H9 (cell line): ENCODE measurements around the gene FAM114A1. TPM values are rescaled to one million over a fixed set of nuclear protein-coding genes. Genes with fewer than 3 reads are reported as not detected.

ENCODE experiments used
- DNase-seq: peaks from one replicate; pipeline ENCODE4 v3.0.0-alpha.2; 2017
- H2AFZ ChIP-seq: one replicate; pipeline ENCODE4 v1.6.1; 2013; ENCODE audit warnings: mild to moderate bottlenecking, low read length, control low read depth, moderate library complexity
- H2AK5ac ChIP-seq: 2 replicates; pipeline ENCODE4 v1.6.1; 2013; ENCODE audit warnings: low read length, control low read depth, mixed read lengths; ENCODE audit not compliant: insufficient read length
- H2BK120ac ChIP-seq: one replicate; pipeline ENCODE4 v1.6.1; 2013; ENCODE audit warnings: low read depth, mild to moderate bottlenecking, low read length, control low read depth, inconsistent platforms; ENCODE audit not compliant: poor library complexity, severe bottlenecking
- H2BK12ac ChIP-seq: 2 replicates; pipeline ENCODE4 v1.6.1; 2013; ENCODE audit warnings: low read length, control low read depth, mixed read lengths, low read depth; ENCODE audit not compliant: insufficient read length
- H2BK15ac ChIP-seq: 2 replicates; pipeline ENCODE4 v1.6.1; 2013; ENCODE audit warnings: low read depth, low read length, control low read depth
- H2BK20ac ChIP-seq: one replicate; pipeline ENCODE4 v1.6.1; 2013; ENCODE audit warnings: low read depth, mild to moderate bottlenecking, low read length, control low read depth, inconsistent platforms; ENCODE audit not compliant: poor library complexity, severe bottlenecking
- H2BK5ac ChIP-seq: 2 replicates; pipeline ENCODE4 v1.6.1; 2013; ENCODE audit warnings: low read length, control low read depth, mixed read lengths; ENCODE audit not compliant: insufficient read length
- H3K14ac ChIP-seq: 2 replicates; pipeline ENCODE4 v1.6.1; 2013; ENCODE audit warnings: low read length, control low read depth; ENCODE audit not compliant: insufficient read depth
- H3K18ac ChIP-seq: 2 replicates; pipeline ENCODE4 v1.6.1; 2013; ENCODE audit warnings: low read depth, mild to moderate bottlenecking, mixed read lengths, low read length, control low read depth; ENCODE audit not compliant: insufficient read length
- H3K23ac ChIP-seq: 2 replicates; pipeline ENCODE4 v1.6.1; 2013; ENCODE audit warnings: low read length, control low read depth, mixed read lengths, low read depth; ENCODE audit not compliant: insufficient read length
- H3K23me2 ChIP-seq: 2 replicates; pipeline ENCODE4 v1.6.1; 2013; ENCODE audit warnings: low read depth, mild to moderate bottlenecking, mixed read lengths, low read length, control low read depth; ENCODE audit not compliant: insufficient read length, poor library complexity, severe bottlenecking
- H3K27ac ChIP-seq: 2 replicates; pipeline ENCODE4 v1.5.1; 2013; ENCODE audit warnings: low read length, control low read depth, mixed read lengths, low read depth; ENCODE audit not compliant: insufficient read length
- H3K27me3 ChIP-seq: 2 replicates; pipeline ENCODE4 v1.6.1; 2013; ENCODE audit warnings: low read length, control low read depth, inconsistent platforms; ENCODE audit not compliant: insufficient read depth
- H3K4ac ChIP-seq: 2 replicates; pipeline ENCODE4 v1.6.1; 2013; ENCODE audit warnings: low read depth, mild to moderate bottlenecking, control low read depth, inconsistent platforms, low read length, moderate library complexity
- H3K4me1 ChIP-seq: 2 replicates; pipeline ENCODE4 v1.6.1; 2013; ENCODE audit warnings: low read length, control low read depth, inconsistent platforms; ENCODE audit not compliant: insufficient read depth
- H3K4me2 ChIP-seq: 2 replicates; pipeline ENCODE4 v1.6.1; 2013; ENCODE audit warnings: low read length, control low read depth, mixed read lengths; ENCODE audit not compliant: insufficient read length, insufficient read depth
- H3K56ac ChIP-seq: 2 replicates; pipeline ENCODE4 v1.6.1; 2013; ENCODE audit warnings: low read depth, mild to moderate bottlenecking, mixed read lengths, low read length, control low read depth; ENCODE audit not compliant: insufficient read length
- H3K79me1 ChIP-seq: 2 replicates; pipeline ENCODE4 v1.6.1; 2013; ENCODE audit warnings: low read depth, mild to moderate bottlenecking, moderate library complexity, low read length, control low read depth, inconsistent platforms; ENCODE audit not compliant: insufficient read depth, poor library complexity, severe bottlenecking
- H3K79me2 ChIP-seq: 2 replicates; pipeline ENCODE4 v1.6.1; 2013; ENCODE audit warnings: low read length, control low read depth, inconsistent platforms; ENCODE audit not compliant: insufficient read depth
- H3K9ac ChIP-seq: 2 replicates; pipeline ENCODE4 v1.6.1; 2013; ENCODE audit warnings: low read length, control low read depth, mixed read lengths; ENCODE audit not compliant: insufficient read length; ENCODE audit errors: extremely low read depth
- H3K9me3 ChIP-seq: one replicate; pipeline ENCODE4 v1.6.1; 2013; ENCODE audit warnings: low read depth, low read length, inconsistent platforms; ENCODE audit not compliant: control insufficient read depth
- H3T11ph ChIP-seq: one replicate; pipeline ENCODE4 v1.6.1; 2013; ENCODE audit warnings: mild to moderate bottlenecking, low read length, control low read depth, inconsistent platforms
- H4K20me1 ChIP-seq: one replicate; pipeline ENCODE4 v1.6.1; 2013; ENCODE audit not compliant: control insufficient read depth, insufficient read length, insufficient read depth
- H4K5ac ChIP-seq: 2 replicates; pipeline ENCODE4 v1.6.1; 2013; ENCODE audit warnings: low read depth, mild to moderate bottlenecking, mixed read lengths, low read length, control low read depth; ENCODE audit not compliant: insufficient read length
- H4K8ac ChIP-seq: replicated peaks from 2 replicates; pipeline ENCODE4 v1.6.1; 2013; ENCODE audit warnings: low read length, control low read depth, mixed read lengths, low read depth; ENCODE audit not compliant: insufficient read length
- H4K91ac ChIP-seq: 2 replicates; pipeline ENCODE4 v1.6.1; 2013; ENCODE audit warnings: low read depth, mild to moderate bottlenecking, moderate library complexity, mixed read lengths, low read length, control low read depth; ENCODE audit not compliant: insufficient read length
- H3K27ac Mint-ChIP-seq, 3 experiments: 2 replicates in 2 of 3; 3 replicates in 1 of 3; pipeline ENCODE4 v1.8.0; 2020 to 2021; ENCODE audit warnings: mixed read lengths in 3 of 3, mild to moderate bottlenecking in 1 of 3, moderate library complexity in 1 of 3
- H3K27me3 Mint-ChIP-seq: 2 replicates; pipeline ENCODE4 v1.8.0; 2021; ENCODE audit warnings: low read depth, mild to moderate bottlenecking, moderate library complexity, mixed read lengths
- H3K36me3 Mint-ChIP-seq, 3 experiments: 2 replicates in 2 of 3; 3 replicates in 1 of 3; pipeline ENCODE4 v1.8.0; 2020 to 2021; ENCODE audit warnings: low read depth in 3 of 3, mixed read lengths in 3 of 3; ENCODE audit not compliant: insufficient read depth in 1 of 3
- H3K4me1 Mint-ChIP-seq, 2 experiments: 2 replicates each; pipeline ENCODE4 v1.8.0; 2020; ENCODE audit warnings: mixed read lengths in 2 of 2
- H3K4me3 Mint-ChIP-seq, 2 experiments: 2 replicates in 1 of 2; 3 replicates in 1 of 2; pipeline ENCODE4 v1.8.0; 2020 to 2021; ENCODE audit warnings: mild to moderate bottlenecking in 2 of 2, mixed read lengths in 2 of 2, moderate library complexity in 1 of 2
- H3K9me3 Mint-ChIP-seq, 2 experiments: 2 replicates in 1 of 2; 3 replicates in 1 of 2; pipeline ENCODE4 v1.8.0; 2020; ENCODE audit warnings: mild to moderate bottlenecking in 2 of 2, mixed read lengths in 2 of 2, moderate library complexity in 1 of 2
- WGBS: extraction: QIAGEN DNeasy Blood & Tissue Kit; methylation state at CpG from one replicate; pipeline ENCODE4 v1.1.7; 2013; ENCODE audit warnings: missing lambda C conversion rate, low lambda C conversion rate, mixed read lengths; ENCODE audit not compliant: insufficient read length; ENCODE audit errors: extremely low coverage; 5-methylcytosine and 5-hydroxymethylcytosine counted together
- total RNA-seq: library from RNA; stranded (reverse); gene quantifications from 2 replicates; pipeline ENCODE4 v1.2.1, GENCODE V29; 2021
- TF ChIP-seq, protein P1 (sequence below): fragments of 200-600 bp; sonication (generic); conservative IDR thresholded peaks from 3 replicates; pipeline ENCODE4 v1.8.0; 2021; ENCODE audit warnings: antibody characterized with exemption, mild to moderate bottlenecking

Gene FAM114A1
- total RNA-seq, 1 experiment from 2014 or later = 9.9 TPM

DNA sequence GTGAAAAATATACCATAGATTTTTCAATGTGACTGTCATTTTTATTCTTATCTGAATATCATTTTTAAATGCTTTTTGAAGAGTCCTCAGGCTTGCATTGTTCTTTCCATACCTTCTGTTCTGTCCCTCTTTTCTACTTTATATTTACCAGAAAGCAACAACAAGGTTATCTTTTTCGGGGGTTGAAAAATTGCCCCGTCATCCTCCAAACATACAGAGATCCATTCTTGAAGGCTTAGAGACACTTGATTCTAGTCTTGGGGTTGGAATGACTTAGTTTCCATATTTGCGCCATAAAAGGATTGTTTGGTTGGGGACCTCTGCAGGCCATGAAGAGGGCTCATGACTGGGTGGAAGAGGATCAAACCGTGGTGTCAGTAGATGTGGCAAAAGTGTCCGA is 63.5 kb downstream of the FAM114A1 start:
- no peaks in the 10 kb centered on the region for H3K79me1 ChIP-seq
- no peaks in the 10 kb centered on the region for H3K4me1 ChIP-seq
- no peaks in the 10 kb centered on the region for H3K9me3 ChIP-seq
- TF ChIP-seq, protein P1, sequence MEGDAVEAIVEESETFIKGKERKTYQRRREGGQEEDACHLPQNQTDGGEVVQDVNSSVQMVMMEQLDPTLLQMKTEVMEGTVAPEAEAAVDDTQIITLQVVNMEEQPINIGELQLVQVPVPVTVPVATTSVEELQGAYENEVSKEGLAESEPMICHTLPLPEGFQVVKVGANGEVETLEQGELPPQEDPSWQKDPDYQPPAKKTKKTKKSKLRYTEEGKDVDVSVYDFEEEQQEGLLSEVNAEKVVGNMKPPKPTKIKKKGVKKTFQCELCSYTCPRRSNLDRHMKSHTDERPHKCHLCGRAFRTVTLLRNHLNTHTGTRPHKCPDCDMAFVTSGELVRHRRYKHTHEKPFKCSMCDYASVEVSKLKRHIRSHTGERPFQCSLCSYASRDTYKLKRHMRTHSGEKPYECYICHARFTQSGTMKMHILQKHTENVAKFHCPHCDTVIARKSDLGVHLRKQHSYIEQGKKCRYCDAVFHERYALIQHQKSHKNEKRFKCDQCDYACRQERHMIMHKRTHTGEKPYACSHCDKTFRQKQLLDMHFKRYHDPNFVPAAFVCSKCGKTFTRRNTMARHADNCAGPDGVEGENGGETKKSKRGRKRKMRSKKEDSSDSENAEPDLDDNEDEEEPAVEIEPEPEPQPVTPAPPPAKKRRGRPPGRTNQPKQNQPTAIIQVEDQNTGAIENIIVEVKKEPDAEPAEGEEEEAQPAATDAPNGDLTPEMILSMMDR = no peak
- no peak overlapping the region for H2BK12ac ChIP-seq
- H4K20me1 ChIP-seq = no peaks in the 10 kb centered on the region
- no peak overlapping the region for H4K91ac ChIP-seq
- no peak overlapping the region for H4K8ac ChIP-seq
- WGBS = no CpG with 5 or more reads among the region's 5 CpGs
- no peak overlapping the region for H2AK5ac ChIP-seq
- H3K36me3 Mint-ChIP-seq = peaks cover 0 to 11% (median 8%) of the 10 kb centered on the region in 3 experiments; a peak in 3 of 7 replicates
- H3K23ac ChIP-seq = no peak overlapping the region
- H3K4me2 ChIP-seq = no peak overlapping the region
- no peak overlapping the region for H3T11ph ChIP-seq
- no peaks in the 10 kb centered on the region for H3K79me2 ChIP-seq
- H2BK120ac ChIP-seq = no peak overlapping the region
- H3K27me3 ChIP-seq = no peaks in the 10 kb centered on the region
- H4K5ac ChIP-seq = no peak overlapping the region
- no peak overlapping the region for H3K56ac ChIP-seq
- H3K4ac ChIP-seq = no peak overlapping the region
- H3K4me3 Mint-ChIP-seq = no peak overlapping the region
- no peak overlapping the region for H2BK5ac ChIP-seq
- no peak overlapping the region for H3K14ac ChIP-seq
- no peak overlapping the region for H3K27ac ChIP-seq
- no peak overlapping the region for H2BK20ac ChIP-seq
- no peaks in the 10 kb centered on the region for H3K23me2 ChIP-seq
- DNase-seq = no peak
- no peak overlapping the region for H3K9ac ChIP-seq
- H3K27ac Mint-ChIP-seq = no peak overlapping the region
- no peak overlapping the region for H2BK15ac ChIP-seq
- H2AFZ ChIP-seq = no peak overlapping the region
- 0 out of 4 replicates have a peak, but pooled peaks cover 0 to 2% of the 10 kb centered on the region in 2 experiments for H3K4me1 Mint-ChIP-seq
- H3K9me3 Mint-ChIP-seq = no peaks in the 10 kb centered on the region
- no peaks in the 10 kb centered on the region for H3K27me3 Mint-ChIP-seq
- no peak overlapping the region for H3K18ac ChIP-seq
